Transverse colon (tissue), 4 donors: ENCODE measurements around the gene AOPEP. TPM values are rescaled to one million over a fixed set of nuclear protein-coding genes. Genes with fewer than 3 reads are reported as not detected.
A peak's percentile ranks its signal among the peaks of the same experiment; 100 is the strongest.

ENCODE experiments used
- DNase-seq: peaks from one replicate; pipeline ENCODE4 v3.0.0-alpha.2; 2019
- H3K27ac ChIP-seq, 4 donors: fragments of 200-600 bp; sonication (generic); 2 replicates each; pipeline ENCODE4 v1.5.1; 2016 to 2018; ENCODE audit warnings: inconsistent platforms in 4 of 4
- H3K27me3 ChIP-seq: fragments of 200-600 bp; sonication (generic); 2 replicates; pipeline ENCODE4 v1.5.1; 2017; ENCODE audit warnings: inconsistent platforms
- H3K36me3 ChIP-seq, 4 donors: fragments of 200-600 bp; sonication (generic); 2 replicates each; pipeline ENCODE4 v1.5.1; 2017 to 2019; ENCODE audit warnings: inconsistent platforms in 4 of 4
- H3K4me1 ChIP-seq, 4 donors: fragments of 200-600 bp; sonication (generic); 2 replicates each; pipeline ENCODE4 v1.5.1; 2017 to 2020; ENCODE audit warnings: inconsistent platforms in 4 of 4
- H3K4me3 ChIP-seq, 4 donors: fragments of 200-600 bp; sonication (generic); 1 replicate in 1 of 4; 2 replicates in 3 of 4; pipeline versions ENCODE4 v1.5.1 to v1.6.1; 2017 to 2019; ENCODE audit warnings: inconsistent platforms in 4 of 4
- H3K9me3 ChIP-seq, 2 donors: fragments of 200-600 bp; sonication (generic); 2 replicates each; pipeline ENCODE4 v1.5.1; 2017 to 2019; ENCODE audit warnings: inconsistent platforms in 2 of 2
- EP300 ChIP-seq: sonication (generic); formaldehyde crosslinking; IDR thresholded peaks from one replicate; pipeline ENCODE4 v1.6.1; 2017; ENCODE audit warnings: antibody characterized with exemption, low read depth
- POLR2A ChIP-seq: fragments of 450-650 bp; IDR thresholded peaks from one replicate; pipeline ENCODE4 v1.6.1; 2016; ENCODE audit warnings: antibody characterized with exemption, mild to moderate bottlenecking, moderate library complexity
- POLR2AphosphoS5 ChIP-seq, 3 donors: sonication (generic); formaldehyde crosslinking; IDR thresholded peaks; one replicate each; pipeline ENCODE4 v1.6.1; 2016; ENCODE audit warnings: antibody characterized with exemption in 3 of 3
- WGBS, 2 donors: methylation state at CpG; one replicate each; pipeline ENCODE4 v1.1.5; 2018; ENCODE audit warnings: low coverage in 1 of 2; 5-methylcytosine and 5-hydroxymethylcytosine counted together
- in situ Hi-C, 4 donors: fragments of 200-750 bp; cut with MboI; loops; one replicate each; pipeline versions ENCODE4 v1.15.0 to v1.15.1; 2017; ENCODE audit warnings: low sequenced_read_pairs in 3 of 4, low pct_ligation_motif_present in 1 of 4, low pct_unique_long_range_greater_than_20kb in 1 of 4
- intact Hi-C: fragments of 100-400 bp; cut with DNase I; formaldehyde crosslinking; loops from one replicate; pipeline ENCODE4 v1.15.1; 2023; ENCODE audit warnings: low total_unique reads
- total RNA-seq, 4 donors: library from RNA; depleted of rRNA; stranded (reverse); fragments of >200 nt; gene quantifications; one replicate each; pipeline ENCODE4 v1.1.0, GENCODE V29; 2016
- TF ChIP-seq, protein P1 (sequence below), 5 experiments: fragments of 200-600 bp in 3 of 5; fragments of 450-650 bp in 2 of 5; sonication (generic) in 3 of 5; IDR thresholded peaks; 1 replicate in 2 of 5; 2 replicates in 3 of 5; pipeline ENCODE4 v1.5.1; 2016 to 2017; ENCODE audit warnings: antibody characterized with exemption in 5 of 5, inconsistent platforms in 3 of 5, mild to moderate bottlenecking in 2 of 5, moderate library complexity in 1 of 5

AOPEP gene
- total RNA-seq, 4 donors from 2014 or later, result 53.0 to 129 (median 92.7) TPM

DNA sequence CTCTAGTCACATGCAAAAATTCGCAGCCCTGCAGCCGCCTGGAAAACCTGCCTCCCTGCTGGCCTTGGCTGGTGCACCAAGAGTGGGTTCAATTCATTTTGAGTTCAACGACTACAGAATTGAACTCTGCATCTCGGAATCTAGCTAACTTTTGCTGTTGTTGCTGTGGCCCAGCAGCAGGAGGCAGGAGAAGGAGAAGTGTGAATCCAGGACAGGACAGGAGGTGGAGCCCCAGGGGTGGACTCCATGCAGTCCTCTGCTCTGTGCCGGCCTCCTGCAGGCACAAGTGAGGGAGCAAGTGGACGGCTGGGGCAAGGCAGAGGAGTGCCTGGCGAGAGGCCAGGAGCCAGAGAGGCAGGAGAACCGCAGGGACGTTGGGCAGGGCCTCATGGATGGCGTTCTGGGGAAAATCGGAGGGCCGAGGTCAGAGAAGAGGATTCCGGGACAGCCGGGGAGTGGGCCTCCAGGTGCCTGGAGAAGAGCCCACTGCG, 376.8 kb downstream of the AOPEP start:
- Histone ChIP-seq H3K9me3 (no peaks in the 10 kb centered on the region), H3K36me3 (peaks cover 0 to 7% (median 0%) of the 10 kb centered on the region in 4 donors), H3K4me1 (peaks cover 10 to 32% (median 20%) of the 10 kb centered on the region in 4 donors), H3K4me3 (no peak overlapping the region), H3K27ac (peak overlapping the region in 3 of 4 donors; percentile 47 to 74 (median 49)), H3K27me3 (no peaks in the 10 kb centered on the region)
- intact Hi-C loops (no loop called here), in situ Hi-C loops (loop anchor here in 1 of 4 donors (25.0 kb wide), 1 partner anchor 316 kb away; no protein-coding TSS in a partner anchor)
- DNase-seq, result no peak
- TF ChIP-seq EP300 (no peak), POLR2A (no peak)
- TF ChIP-seq, protein P1, sequence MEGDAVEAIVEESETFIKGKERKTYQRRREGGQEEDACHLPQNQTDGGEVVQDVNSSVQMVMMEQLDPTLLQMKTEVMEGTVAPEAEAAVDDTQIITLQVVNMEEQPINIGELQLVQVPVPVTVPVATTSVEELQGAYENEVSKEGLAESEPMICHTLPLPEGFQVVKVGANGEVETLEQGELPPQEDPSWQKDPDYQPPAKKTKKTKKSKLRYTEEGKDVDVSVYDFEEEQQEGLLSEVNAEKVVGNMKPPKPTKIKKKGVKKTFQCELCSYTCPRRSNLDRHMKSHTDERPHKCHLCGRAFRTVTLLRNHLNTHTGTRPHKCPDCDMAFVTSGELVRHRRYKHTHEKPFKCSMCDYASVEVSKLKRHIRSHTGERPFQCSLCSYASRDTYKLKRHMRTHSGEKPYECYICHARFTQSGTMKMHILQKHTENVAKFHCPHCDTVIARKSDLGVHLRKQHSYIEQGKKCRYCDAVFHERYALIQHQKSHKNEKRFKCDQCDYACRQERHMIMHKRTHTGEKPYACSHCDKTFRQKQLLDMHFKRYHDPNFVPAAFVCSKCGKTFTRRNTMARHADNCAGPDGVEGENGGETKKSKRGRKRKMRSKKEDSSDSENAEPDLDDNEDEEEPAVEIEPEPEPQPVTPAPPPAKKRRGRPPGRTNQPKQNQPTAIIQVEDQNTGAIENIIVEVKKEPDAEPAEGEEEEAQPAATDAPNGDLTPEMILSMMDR (IDR thresholded peaks at IDR 0.05), result no peak
- 40 to 88% methylated on average over 1 to 15 of the region's 15 CpGs for WGBS, 2 donors

DNA sequence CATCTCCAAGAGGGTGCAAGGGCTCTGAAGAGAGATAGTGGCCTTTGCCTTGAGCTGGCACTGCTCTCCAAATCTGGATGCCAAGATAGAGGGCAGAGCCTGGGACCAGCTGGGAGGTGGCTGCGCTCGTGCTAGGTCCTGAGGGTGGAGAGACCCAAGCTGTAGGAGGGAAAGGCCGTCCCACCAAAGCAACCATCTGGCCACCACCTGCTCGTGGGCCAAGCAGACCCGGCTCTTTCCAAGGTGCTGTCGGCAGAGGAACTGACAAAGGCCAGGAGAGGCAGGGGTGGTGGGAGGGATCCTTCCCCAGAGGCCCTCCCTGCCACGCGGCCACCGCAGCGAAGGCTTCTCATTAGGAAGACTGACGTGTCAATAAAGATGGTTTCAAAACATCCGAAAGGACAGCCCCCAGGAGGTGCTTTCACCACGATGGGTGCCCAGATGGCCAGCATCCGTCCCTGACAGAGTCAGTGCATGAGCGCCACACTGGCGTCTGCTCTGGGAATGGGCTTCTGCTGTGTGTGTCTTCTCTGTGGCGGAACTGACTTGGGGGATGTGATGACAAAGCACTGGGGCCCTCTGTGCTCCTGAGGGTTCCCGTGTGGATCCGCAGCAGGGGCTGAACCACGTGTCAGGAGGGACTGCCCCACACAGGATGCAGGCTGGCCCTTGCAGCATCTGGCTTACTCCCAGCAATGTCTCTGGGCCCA, 377.5 kb downstream of the AOPEP start:
- intact Hi-C loops, result no loop called here
- peaks cover 10 to 32% (median 20%) of the 10 kb centered on the region in 4 donors for H3K4me1 ChIP-seq
- no peak for TF ChIP-seq POLR2AphosphoS5 (IDR thresholded peaks at IDR 0.05)
- TF ChIP-seq, protein P1 (IDR thresholded peaks at IDR 0.05), result no peak
- no peak for TF ChIP-seq EP300
- TF ChIP-seq POLR2A, result no peak
- peaks cover 0 to 7% (median 0%) of the 10 kb centered on the region in 4 donors for H3K36me3 ChIP-seq
- H3K4me3 ChIP-seq, result no peak overlapping the region
- H3K27me3 ChIP-seq, result no peaks in the 10 kb centered on the region
- in situ Hi-C loops, result loop anchor here in 1 of 4 donors (25.0 kb wide), 1 partner anchor 317 kb away; no protein-coding TSS in a partner anchor
- no peak for DNase-seq
- no peaks in the 10 kb centered on the region for H3K9me3 ChIP-seq
- 77 to 80% methylated on average over 1 to 20 of the region's 20 CpGs for WGBS, 2 donors
- peak overlapping the region in 3 of 4 donors; percentile 47 to 74 (median 49) for H3K27ac ChIP-seq

DNA sequence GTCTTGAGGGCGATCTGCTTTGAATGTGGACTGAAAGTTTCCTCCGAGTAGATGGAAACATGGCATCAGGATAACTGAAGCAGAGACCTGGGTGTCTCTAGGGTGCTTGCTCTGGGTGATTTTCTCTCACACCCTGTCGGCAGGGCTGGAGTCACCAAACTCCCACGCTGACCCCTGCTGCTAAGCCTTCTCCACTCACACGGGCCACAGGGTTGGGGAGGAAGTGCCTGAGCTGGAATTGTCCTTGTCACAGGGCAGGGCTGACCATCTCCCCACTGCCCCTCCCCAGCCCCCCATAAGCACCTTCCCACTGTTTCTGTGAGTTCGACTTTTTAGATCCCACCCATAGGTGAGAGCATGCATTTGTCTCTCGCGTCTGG, 378.1 kb downstream of the AOPEP start:
- Histone ChIP-seq H3K4me1 (peaks cover 10 to 32% (median 19%) of the 10 kb centered on the region in 4 donors), H3K36me3 (peaks cover 0 to 11% (median 0%) of the 10 kb centered on the region in 4 donors), H3K4me3 (no peak overlapping the region), H3K9me3 (no peaks in the 10 kb centered on the region), H3K27me3 (no peaks in the 10 kb centered on the region), H3K27ac (peak overlapping the region in 3 of 4 donors; percentile 47 to 74 (median 49))
- in situ Hi-C loops (loop anchor here in 1 of 4 donors (25.0 kb wide), 1 partner anchor 317 kb away; no protein-coding TSS in a partner anchor), intact Hi-C loops (no loop called here)
- WGBS, 2 donors, result 67 to 89% methylated on average over 3 to 8 of the region's 8 CpGs
- DNase-seq, result no peak
- TF ChIP-seq EP300 (no peak), POLR2A (no peak), POLR2AphosphoS5 (IDR thresholded peaks at IDR 0.05) (no peak)
- TF ChIP-seq, protein P1 (IDR thresholded peaks at IDR 0.05), result no peak

DNA sequence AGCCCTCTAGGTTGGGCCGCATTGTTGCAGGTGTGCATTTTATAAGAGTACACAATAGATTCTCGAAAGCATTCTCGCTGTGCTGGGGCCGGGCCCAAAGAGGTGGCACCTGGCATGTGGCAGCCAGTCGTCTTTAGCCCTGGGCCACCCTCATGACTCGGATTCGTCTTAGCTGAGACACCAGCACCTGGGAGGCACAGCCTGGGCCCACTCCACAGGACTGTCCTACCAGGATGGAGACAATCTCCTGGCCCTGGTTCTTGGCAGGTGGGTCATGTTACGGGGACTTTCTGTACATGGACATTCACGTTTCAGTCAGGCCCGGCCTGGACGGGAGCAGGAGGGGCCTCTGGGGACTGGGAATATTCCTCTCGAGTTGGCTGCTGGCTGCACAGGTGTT, 378.5 kb downstream of the AOPEP start:
- H3K4me3 ChIP-seq, result no peak overlapping the region
- H3K9me3 ChIP-seq, result no peaks in the 10 kb centered on the region
- peaks cover 10 to 32% (median 18%) of the 10 kb centered on the region in 4 donors for H3K4me1 ChIP-seq
- in situ Hi-C loops, result loop anchor here in 1 of 4 donors (25.0 kb wide), 1 partner anchor 318 kb away; no protein-coding TSS in a partner anchor
- peaks cover 0 to 11% (median 0%) of the 10 kb centered on the region in 4 donors for H3K36me3 ChIP-seq
- TF ChIP-seq, protein P1 (IDR thresholded peaks at IDR 0.05), result no peak
- TF ChIP-seq POLR2AphosphoS5 (IDR thresholded peaks at IDR 0.05) (no peak), EP300 (no peak), POLR2A (no peak)
- DNase-seq, result no peak
- H3K27me3 ChIP-seq, result no peaks in the 10 kb centered on the region
- 68 to 92% methylated on average over 4 to 11 of the region's 12 CpGs for WGBS, 2 donors
- intact Hi-C loops, result no loop called here
- peak overlapping the region in 3 of 4 donors; percentile 47 to 74 (median 49) for H3K27ac ChIP-seq
